LNCaP clone FGC (cell line): Measurements from ENCODE around the gene ZNF423.
"Not testable (repeated sequence)": the region's sequence is repeated elsewhere in the genome, so short reads cannot be mapped to it uniquely, and the experiment has no call there.

Experiments used
- DNase-seq: peaks from one replicate; pipeline ENCODE4 v3.0.0-alpha.2; 2011; ENCODE audit warnings: low read depth
- H3K4me3 ChIP-seq: 2 replicates; pipeline ENCODE4 v1.5.1; 2011; ENCODE audit warnings: mild to moderate bottlenecking, low read depth, low read length, control low read depth
- TF ChIP-seq, protein P1 (sequence below): IDR thresholded peaks from 2 replicates; pipeline ENCODE4 v1.5.1; 2012; ENCODE audit warnings: mild to moderate bottlenecking; ENCODE audit not compliant: control insufficient read depth, insufficient read depth; ENCODE audit errors: extremely low read depth

ZNF423 gene

DNA sequence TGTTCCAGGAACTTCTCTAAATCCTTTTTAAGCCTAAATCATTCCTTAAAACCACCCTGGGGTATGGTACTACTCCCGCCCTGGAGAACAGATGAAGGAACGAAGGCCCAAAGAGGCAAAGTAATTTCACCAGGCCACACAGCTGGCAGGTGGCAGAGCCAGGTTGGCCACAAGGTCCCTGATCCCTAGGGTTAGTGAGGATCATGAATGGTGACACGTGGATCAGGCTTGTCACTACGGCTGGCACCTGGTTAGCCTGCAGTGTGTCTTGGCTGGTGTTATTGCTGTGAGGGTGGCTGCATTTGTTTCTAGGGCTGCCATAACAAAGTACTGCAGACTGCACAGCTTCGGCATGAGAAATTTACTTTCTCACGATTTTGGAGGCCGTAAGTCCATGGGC, 26.0 kb upstream of the ZNF423 start:
- TF ChIP-seq, protein P1, sequence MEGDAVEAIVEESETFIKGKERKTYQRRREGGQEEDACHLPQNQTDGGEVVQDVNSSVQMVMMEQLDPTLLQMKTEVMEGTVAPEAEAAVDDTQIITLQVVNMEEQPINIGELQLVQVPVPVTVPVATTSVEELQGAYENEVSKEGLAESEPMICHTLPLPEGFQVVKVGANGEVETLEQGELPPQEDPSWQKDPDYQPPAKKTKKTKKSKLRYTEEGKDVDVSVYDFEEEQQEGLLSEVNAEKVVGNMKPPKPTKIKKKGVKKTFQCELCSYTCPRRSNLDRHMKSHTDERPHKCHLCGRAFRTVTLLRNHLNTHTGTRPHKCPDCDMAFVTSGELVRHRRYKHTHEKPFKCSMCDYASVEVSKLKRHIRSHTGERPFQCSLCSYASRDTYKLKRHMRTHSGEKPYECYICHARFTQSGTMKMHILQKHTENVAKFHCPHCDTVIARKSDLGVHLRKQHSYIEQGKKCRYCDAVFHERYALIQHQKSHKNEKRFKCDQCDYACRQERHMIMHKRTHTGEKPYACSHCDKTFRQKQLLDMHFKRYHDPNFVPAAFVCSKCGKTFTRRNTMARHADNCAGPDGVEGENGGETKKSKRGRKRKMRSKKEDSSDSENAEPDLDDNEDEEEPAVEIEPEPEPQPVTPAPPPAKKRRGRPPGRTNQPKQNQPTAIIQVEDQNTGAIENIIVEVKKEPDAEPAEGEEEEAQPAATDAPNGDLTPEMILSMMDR: no peak
- H3K4me3 ChIP-seq: no peak overlapping the region
- DNase-seq: no peak

DNA sequence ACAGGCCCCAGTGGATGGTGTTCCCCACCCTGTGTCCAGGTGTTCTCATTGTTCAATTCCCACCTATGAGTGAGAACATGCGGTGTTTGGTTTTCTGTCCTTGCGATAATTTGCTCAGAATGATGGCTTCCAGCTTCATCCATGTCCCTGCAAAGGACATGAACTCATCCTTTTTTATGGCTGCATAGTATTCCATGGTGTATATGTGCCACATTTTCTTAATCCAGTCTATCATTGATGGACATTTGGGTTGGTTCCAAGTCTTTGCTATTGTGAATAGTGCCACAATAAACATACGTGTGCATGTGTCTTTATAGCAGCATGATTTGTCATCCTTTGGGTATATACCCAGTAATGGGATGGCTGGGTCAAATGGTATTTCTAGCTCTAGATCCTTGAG, 22.6 kb upstream of the ZNF423 start:
- not testable (repeated sequence) for H3K4me3 ChIP-seq, DNase-seq

DNA sequence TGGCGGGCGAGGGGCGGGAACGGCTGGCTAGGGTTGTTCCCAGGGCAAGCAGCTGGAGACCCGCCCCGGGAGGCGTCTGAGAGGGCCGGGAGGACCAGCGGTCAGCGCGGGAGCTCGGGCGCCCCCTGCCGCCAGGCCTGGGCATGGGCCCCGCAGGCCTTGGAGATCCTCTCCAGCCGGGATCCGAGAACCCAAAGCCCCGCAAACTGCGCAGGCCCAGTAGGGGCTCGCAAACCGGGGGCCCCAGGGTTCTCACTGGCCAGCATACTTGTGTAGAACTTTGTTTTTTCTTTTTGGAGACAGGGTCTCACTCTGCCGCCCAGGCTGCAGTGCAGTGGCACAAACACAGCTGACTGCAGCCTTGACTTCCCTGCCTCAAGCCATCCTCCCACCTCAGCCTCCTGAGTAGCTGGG, 20.8 kb upstream of the ZNF423 start:
- TF ChIP-seq, protein P1: peak; percentile 65
- H3K4me3 ChIP-seq: no peak overlapping the region
- DNase-seq: no peak

DNA sequence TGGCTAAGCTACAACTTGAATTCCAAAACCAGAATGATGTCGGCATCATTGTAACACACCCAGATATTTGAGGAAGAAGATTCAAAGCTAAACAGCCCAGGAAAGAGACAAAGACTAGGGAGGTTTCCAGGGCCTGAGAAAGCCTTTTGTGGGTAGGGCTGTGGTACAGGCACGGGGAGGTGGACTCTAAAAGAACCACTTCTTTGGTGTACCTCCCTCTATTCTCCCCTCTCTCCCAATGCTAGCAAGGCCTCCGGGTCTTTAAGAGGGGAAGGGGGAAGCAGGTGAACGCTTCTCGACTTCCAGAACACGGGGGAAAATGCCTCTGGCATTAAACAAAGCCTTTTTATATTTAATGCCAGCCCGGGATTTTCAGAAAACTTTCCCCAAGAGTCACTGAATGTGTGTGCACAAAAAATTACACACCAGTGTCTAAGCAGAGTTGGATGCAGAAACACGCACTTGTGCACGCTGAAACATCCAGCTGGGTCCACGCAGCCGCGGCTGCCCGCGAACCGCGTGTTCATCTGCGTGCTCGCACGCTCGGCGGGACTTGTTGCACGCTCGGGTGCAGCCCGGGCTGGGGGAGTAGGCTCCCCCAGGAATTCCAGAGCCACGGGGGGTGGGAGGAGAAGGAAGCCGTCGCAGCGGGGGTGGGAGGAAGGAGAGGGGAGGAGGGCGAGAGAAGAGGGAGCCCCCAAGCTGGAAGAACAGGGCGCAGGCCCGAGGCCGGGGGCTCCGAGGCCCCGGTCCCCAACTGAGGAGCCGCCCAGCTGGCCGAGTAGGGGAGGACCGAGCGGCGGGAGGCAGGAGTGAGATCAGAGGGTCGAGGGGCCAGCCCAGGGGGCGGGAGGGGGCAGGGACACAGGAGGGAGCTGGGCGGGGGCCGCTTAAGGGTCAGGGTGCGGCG, 20.1 kb upstream of the ZNF423 start:
- TF ChIP-seq, protein P1: no peak
- H3K4me3 ChIP-seq: no peak overlapping the region
- DNase-seq: no peak

DNA sequence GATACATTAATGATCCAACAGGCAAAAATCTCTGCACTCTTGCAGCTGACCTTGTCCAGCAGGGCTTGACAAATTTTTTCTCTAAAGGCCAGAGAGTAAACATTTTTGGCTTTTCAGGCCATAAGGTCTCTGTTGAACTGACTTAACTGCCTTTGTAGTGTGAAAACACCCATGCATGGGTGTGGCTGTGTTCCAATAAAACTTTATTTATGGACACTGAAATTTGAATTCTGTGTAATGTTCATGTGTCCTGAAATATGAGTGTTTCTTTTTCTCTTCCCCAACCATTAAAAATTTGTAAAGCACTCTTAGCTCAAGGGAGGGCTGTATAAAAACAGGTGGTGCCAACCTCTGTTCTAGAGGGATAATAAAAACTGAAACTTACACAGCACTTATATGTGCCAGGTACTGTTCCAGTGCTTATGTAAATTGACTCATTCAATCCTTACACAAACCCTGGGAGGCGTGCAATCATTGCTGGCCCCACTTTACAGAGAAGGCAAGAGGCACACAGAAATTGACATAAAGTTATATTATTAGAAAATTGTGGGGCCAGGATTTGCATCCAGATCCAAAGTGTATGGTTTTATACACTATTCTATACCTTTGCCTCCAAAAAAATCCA, 18.8 kb upstream of the ZNF423 start:
- no peak overlapping the region for H3K4me3 ChIP-seq
- TF ChIP-seq, protein P1: no peak
- peak; percentile 14 for DNase-seq

DNA sequence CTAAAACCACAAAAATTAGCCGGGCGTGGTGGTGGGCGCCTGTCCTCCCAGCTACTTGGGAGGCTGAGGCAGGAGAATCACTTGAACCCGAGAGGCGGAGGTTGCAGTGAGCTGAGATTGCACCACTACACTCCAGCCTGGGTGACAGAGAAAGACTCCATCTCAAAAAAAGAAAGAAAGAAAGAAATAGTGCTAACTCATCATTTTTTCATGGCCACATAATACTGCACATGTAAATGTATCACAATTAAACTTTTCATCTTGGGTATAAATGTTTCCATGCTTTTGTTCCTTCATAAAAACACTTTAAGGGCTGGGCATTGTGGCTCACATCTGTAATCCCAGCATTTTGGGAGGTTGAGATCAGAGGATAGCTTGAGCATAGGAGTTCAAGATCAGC, 15.9 kb upstream of the ZNF423 start:
- H3K4me3 ChIP-seq, DNase-seq: not testable (repeated sequence)

DNA sequence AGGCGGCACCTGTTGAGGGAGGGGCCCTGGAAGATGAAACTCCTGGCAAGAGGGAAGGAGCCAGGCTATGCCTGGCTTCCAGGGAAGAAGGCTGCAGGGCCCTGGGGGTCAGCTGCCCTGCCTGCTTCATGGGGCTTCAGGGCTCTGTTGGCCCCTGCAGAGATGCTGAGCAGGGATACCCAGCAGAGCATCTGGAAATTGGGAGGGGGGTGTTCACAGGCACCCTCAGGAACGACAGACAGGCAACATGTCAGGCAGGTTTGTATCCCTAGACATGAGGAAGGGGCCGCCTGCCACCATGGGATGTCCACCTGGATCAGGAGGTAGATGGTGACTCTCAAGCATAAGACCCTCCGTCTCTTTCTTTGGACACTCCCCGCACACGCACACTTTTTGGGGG, 13.8 kb upstream of the ZNF423 start:
- no peak overlapping the region for H3K4me3 ChIP-seq
- TF ChIP-seq, protein P1: no peak
- no peak for DNase-seq
